HEK293 (cell line): Measurements from ENCODE around the gene CCDC87.

Experiments
- CTCF ChIA-PET: fragments of 350-600 bp; formaldehyde crosslinking; extraction: SDS; loops from one replicate; lab custom pipeline; 2021; ENCODE audit warnings: antibody characterized with exemption; lab: Yijun Ruan, JAX
- POLR2A ChIA-PET: fragments of 300-600 bp; formaldehyde crosslinking; extraction: SDS; loops from one replicate; lab custom pipeline; 2020; ENCODE audit warnings: antibody characterized with exemption, inconsistent platforms; lab: Yijun Ruan, JAX
- H3K27ac ChIP-seq: fragments of 200-500 bp; sonication (Bioruptor generic); 2 replicates; pipeline ENCODE4 v1.5.1; 2014; ENCODE audit warnings: low read depth, low read length, control low read depth, inconsistent platforms; ENCODE audit errors: extremely low read depth
- H3K36me3 ChIP-seq, 2 experiments: fragments of 200-500 bp in 1 of 2; sonication (Bioruptor generic) in 1 of 2; 1 replicate in 1 of 2; 2 replicates in 1 of 2; pipeline ENCODE4 v1.5.1; 2014 to 2017; ENCODE audit warnings: inconsistent platforms in 2 of 2, low read length in 2 of 2; ENCODE audit not compliant: control insufficient read depth in 2 of 2, insufficient read depth in 1 of 2
- H3K4me1 ChIP-seq: fragments of 200-500 bp; sonication (Bioruptor generic); 2 replicates; pipeline ENCODE4 v1.5.1; 2014; ENCODE audit warnings: mild to moderate bottlenecking, low read length, inconsistent platforms; ENCODE audit not compliant: control insufficient read depth, insufficient read depth
- H3K4me3 ChIP-seq: 2 replicates; pipeline ENCODE4 v1.5.1; 2011; ENCODE audit warnings: low read depth, mild to moderate bottlenecking, control low read depth, low read length, moderate library complexity
- H3K9me3 ChIP-seq: fragments of 200-500 bp; sonication (Bioruptor generic); 2 replicates; pipeline ENCODE4 v1.5.1; 2014; ENCODE audit warnings: low read depth, low read length, inconsistent platforms; ENCODE audit not compliant: control insufficient read depth, insufficient read depth
- GLIS1 ChIP-seq: fragments of 450-650 bp; formaldehyde crosslinking; IDR thresholded peaks from 2 replicates; pipeline ENCODE4 v1.5.1; 2016; ENCODE audit warnings: missing biosample characterization, missing genetic modification characterization
- HIC1 ChIP-seq: fragments of 450-650 bp; formaldehyde crosslinking; IDR thresholded peaks from 2 replicates; pipeline ENCODE4 v1.5.1; 2016; ENCODE audit warnings: missing biosample characterization, missing genetic modification characterization
- OVOL3 ChIP-seq: fragments of 450-650 bp; formaldehyde crosslinking; IDR thresholded peaks from 2 replicates; pipeline ENCODE4 v1.5.1; 2016; ENCODE audit warnings: missing biosample characterization, missing genetic modification characterization
- PRDM10 ChIP-seq: fragments of 450-650 bp; formaldehyde crosslinking; IDR thresholded peaks from 2 replicates; pipeline ENCODE4 v1.5.1; 2016; ENCODE audit warnings: missing biosample characterization, missing genetic modification characterization
- TRIM28 ChIP-seq: IDR thresholded peaks from 2 replicates; pipeline ENCODE4 v1.6.1; 2011; ENCODE audit warnings: low read length, control low read depth, borderline replicate concordance
- ZBTB11 ChIP-seq: fragments of 450-650 bp; formaldehyde crosslinking; conservative IDR thresholded peaks from 2 replicates; pipeline ENCODE4 v1.5.1; 2016; ENCODE audit warnings: low read depth, missing biosample characterization, missing genetic modification characterization
- ZBTB20 ChIP-seq: fragments of 450-650 bp; formaldehyde crosslinking; IDR thresholded peaks from 2 replicates; pipeline ENCODE4 v1.5.1; 2016; ENCODE audit warnings: missing biosample characterization, missing genetic modification characterization
- ZBTB26 ChIP-seq: fragments of 450-650 bp; formaldehyde crosslinking; optimal IDR thresholded peaks from 2 replicates; pipeline ENCODE3; 2016; ENCODE audit warnings: missing biosample characterization, mild to moderate bottlenecking, missing genetic modification characterization
- ZNF133 ChIP-seq: fragments of 450-650 bp; formaldehyde crosslinking; IDR thresholded peaks from 2 replicates; pipeline ENCODE4 v1.5.1; 2016; ENCODE audit warnings: missing biosample characterization, missing genetic modification characterization
- ZNF221 ChIP-seq: fragments of 450-650 bp; formaldehyde crosslinking; IDR thresholded peaks from 2 replicates; pipeline ENCODE4 v1.5.1; 2017; ENCODE audit warnings: missing biosample characterization, missing genetic modification characterization, borderline replicate concordance
- ZNF324 ChIP-seq: fragments of 450-650 bp; formaldehyde crosslinking; IDR thresholded peaks from 2 replicates; pipeline ENCODE4 v1.5.1; 2016; ENCODE audit warnings: missing biosample characterization, missing genetic modification characterization
- ZNF423 ChIP-seq: fragments of 450-650 bp; formaldehyde crosslinking; IDR thresholded peaks from 2 replicates; pipeline ENCODE4 v1.5.1; 2016; ENCODE audit warnings: missing biosample characterization, missing genetic modification characterization
- ZNF488 ChIP-seq: fragments of 450-650 bp; formaldehyde crosslinking; IDR thresholded peaks from 2 replicates; pipeline ENCODE4 v1.5.1; 2016; ENCODE audit warnings: missing biosample characterization, missing genetic modification characterization
- ZNF529 ChIP-seq: fragments of 450-650 bp; formaldehyde crosslinking; IDR thresholded peaks from 2 replicates; pipeline ENCODE4 v1.5.1; 2017; ENCODE audit warnings: missing genetic modification characterization, missing biosample characterization; ENCODE audit not compliant: insufficient replicate concordance
- ZNF549 ChIP-seq: fragments of 450-650 bp; IDR thresholded peaks from 2 replicates; pipeline ENCODE4 v1.5.1; 2018; ENCODE audit warnings: missing biosample characterization, missing genetic modification characterization, mild to moderate bottlenecking, inconsistent platforms, moderate library complexity
- ZNF626 ChIP-seq: fragments of 450-650 bp; sonication (Bioruptor Pico); formaldehyde crosslinking; IDR thresholded peaks from 2 replicates; pipeline ENCODE4 v1.5.1; 2018; ENCODE audit warnings: missing biosample characterization, missing genetic modification characterization, inconsistent platforms
- ZNF660 ChIP-seq: fragments of 450-650 bp; IDR thresholded peaks from 2 replicates; pipeline ENCODE4 v1.5.1; 2018; ENCODE audit warnings: missing biosample characterization, mild to moderate bottlenecking, missing genetic modification characterization
- ZNF707 ChIP-seq: fragments of 450-650 bp; formaldehyde crosslinking; IDR thresholded peaks from 2 replicates; pipeline ENCODE4 v1.5.1; 2016; ENCODE audit warnings: missing biosample characterization, missing genetic modification characterization
- ZNF777 ChIP-seq: fragments of 450-650 bp; formaldehyde crosslinking; IDR thresholded peaks from 2 replicates; pipeline ENCODE4 v1.5.1; 2017; ENCODE audit warnings: missing biosample characterization, missing genetic modification characterization, borderline replicate concordance

The CCDC87 gene

GRCh38 chr11:66609721-66610617 lies 17.1 kb upstream of the CCDC87 start:
- H3K4me3 ChIP-seq, result no peak overlapping the region
- no peaks in the 10 kb centered on the region for H3K9me3 ChIP-seq
- no peaks in the 10 kb centered on the region for H3K4me1 ChIP-seq
- peaks cover 0 to 22% of the 10 kb centered on the region in 2 experiments; a peak in 1 of 3 replicates for H3K36me3 ChIP-seq
- ChIA-PET CTCF (interaction anchor here (1.2 to 1.4 kb wide), 2 partner anchors 17 to 30 kb away, joined by 3 to 4 read pairs; partner anchors contain the start of genes CCDC87 and CCS), POLR2A (interaction anchor here (0.6 kb wide), 1 partner anchor 14 kb away, joined by 4 read pairs; no protein-coding TSS in a partner anchor)
- no peak overlapping the region for H3K27ac ChIP-seq
- TF ChIP-seq ZNF488 (tag by site-specific recombination) (no peak), ZNF221 (tag by site-specific recombination) (no peak), ZBTB11 (no peak), ZNF626 (no peak), ZBTB26 (tag by site-specific recombination) (no peak), ZNF660 (tag by site-specific recombination) (no peak), ZNF707 (tag by site-specific recombination) (no peak), ZBTB20 (no peak), ZNF529 (tag by site-specific recombination) (no peak), ZNF324 (no peak), ZNF133 (tag by site-specific recombination) (no peak), ZNF423 (tag by site-specific recombination) (no peak), TRIM28 (no peak), GLIS1 (no peak), PRDM10 (tag by site-specific recombination) (no peak), ZNF777 (tag by site-specific recombination) (no peak), ZNF549 (tag by site-specific recombination) (no peak), HIC1 (tag by site-specific recombination) (no peak), OVOL3 (tag by site-specific recombination) (no peak)
